ENCODE data around the gene MOXD1.

Gene MOXD1

DNA sequence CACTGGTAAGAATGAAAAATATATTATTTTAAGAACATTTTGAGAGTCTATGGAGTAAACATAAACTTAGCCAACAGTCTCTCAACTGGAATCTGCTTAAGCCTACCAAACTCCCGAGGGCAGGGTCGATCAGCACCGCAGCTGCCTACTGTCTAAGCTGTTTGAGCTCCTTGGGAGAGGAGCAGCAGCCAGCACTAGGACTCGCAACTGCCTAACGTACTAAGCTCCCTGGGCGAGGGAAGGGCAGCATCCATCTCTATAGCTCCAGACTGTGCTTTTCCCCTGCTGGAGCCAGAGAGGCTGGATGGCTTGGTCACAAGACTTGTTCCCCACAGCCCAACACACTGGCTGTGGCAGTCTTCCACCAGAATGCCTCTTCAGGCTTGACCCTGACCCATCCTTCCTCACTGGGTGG, 96.4 kb downstream of the MOXD1 start:
- Histone ChIP-seq H3K27me3 (ENCODE audit: insufficient read depth, low read depth, severe bottlenecking) (peaks cover 50% of the 10 kb centered on the region), H3K4me3 (ENCODE audit: low read depth, low read length) (no peak overlapping the region), H3K36me3 (no peaks in the 10 kb centered on the region), H3K9me3 (ENCODE audit: severe bottlenecking) (peaks cover 4% of the 10 kb centered on the region), H3K27ac (no peak overlapping the region)
- TF ChIP-seq, protein P1, sequence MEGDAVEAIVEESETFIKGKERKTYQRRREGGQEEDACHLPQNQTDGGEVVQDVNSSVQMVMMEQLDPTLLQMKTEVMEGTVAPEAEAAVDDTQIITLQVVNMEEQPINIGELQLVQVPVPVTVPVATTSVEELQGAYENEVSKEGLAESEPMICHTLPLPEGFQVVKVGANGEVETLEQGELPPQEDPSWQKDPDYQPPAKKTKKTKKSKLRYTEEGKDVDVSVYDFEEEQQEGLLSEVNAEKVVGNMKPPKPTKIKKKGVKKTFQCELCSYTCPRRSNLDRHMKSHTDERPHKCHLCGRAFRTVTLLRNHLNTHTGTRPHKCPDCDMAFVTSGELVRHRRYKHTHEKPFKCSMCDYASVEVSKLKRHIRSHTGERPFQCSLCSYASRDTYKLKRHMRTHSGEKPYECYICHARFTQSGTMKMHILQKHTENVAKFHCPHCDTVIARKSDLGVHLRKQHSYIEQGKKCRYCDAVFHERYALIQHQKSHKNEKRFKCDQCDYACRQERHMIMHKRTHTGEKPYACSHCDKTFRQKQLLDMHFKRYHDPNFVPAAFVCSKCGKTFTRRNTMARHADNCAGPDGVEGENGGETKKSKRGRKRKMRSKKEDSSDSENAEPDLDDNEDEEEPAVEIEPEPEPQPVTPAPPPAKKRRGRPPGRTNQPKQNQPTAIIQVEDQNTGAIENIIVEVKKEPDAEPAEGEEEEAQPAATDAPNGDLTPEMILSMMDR (IDR thresholded peaks at IDR 0.05; ENCODE audit: low read depth, low read length) = no peak
- peak; percentile 32 for DNase-seq

DNA sequence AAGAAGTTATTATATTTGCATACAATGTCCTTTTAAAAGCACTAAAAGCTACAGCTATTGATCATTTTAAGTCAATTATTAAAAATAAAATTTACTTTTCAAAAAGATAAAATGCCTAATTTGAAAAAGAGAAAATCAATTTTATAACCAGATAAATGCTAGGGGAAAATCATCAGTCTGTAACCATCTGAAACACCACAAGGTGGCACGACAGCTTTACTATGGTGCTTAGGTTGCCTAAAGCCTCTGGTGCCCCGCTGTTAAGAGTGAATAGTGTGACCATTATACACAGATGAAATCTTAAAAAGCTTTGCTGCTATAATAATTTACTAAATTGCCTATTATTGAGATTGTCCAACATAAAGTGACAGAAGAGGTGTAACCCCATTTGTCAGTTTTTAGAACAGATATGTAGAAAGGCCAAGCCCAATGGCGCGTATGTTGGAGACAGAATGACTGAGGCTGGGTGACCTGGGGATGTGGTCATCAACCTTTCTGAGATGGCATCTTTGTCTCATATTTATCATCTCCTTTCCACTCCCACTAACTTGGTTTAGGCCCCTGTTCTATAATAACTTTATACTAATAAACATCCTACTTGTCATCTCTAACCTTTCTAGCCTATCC, 100.8 kb downstream of the MOXD1 start:
- H3K4me3 ChIP-seq (ENCODE audit: low read depth, low read length) = no peak overlapping the region
- H3K27ac ChIP-seq = no peak overlapping the region
- DNase-seq = peak; percentile 23
- no peaks in the 10 kb centered on the region for H3K36me3 ChIP-seq
- TF ChIP-seq, protein P1 (IDR thresholded peaks at IDR 0.05; ENCODE audit: low read depth, low read length) = peak; percentile 50
- peaks cover 21% of the 10 kb centered on the region for H3K27me3 ChIP-seq (ENCODE audit: insufficient read depth, low read depth, severe bottlenecking)
- H3K9me3 ChIP-seq (ENCODE audit: severe bottlenecking) = no peaks in the 10 kb centered on the region

DNA sequence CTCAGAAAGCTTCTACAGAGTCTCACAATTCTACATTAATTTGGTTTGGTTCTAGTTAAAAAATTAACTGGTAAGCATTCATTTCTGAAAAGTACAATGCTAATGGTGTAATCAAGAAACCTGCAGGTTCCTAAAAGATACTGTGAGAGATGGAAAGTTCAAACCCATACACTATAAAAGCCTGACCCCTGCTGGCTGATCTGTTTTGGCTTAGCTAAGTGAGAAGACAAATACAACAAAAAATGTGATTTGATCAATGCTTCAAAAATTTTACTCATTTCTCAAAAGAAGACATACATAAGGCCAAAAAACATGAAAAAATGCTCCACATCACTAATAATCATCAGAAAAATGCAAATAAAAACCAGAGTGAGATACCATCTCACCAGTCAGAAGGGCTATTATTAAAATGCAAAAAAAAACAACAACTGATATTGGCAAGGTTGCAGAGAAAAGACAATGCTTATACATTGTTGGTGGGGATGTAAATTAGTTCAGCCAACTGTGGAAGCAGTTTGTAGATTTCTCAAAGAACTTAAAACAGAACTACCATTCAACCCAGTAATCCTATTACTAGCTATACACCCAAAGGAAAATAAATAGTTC, 102.8 kb downstream of the MOXD1 start:
- Histone ChIP-seq H3K4me3 (ENCODE audit: low read depth, low read length) (no peak overlapping the region), H3K27ac (no peak overlapping the region)

DNA sequence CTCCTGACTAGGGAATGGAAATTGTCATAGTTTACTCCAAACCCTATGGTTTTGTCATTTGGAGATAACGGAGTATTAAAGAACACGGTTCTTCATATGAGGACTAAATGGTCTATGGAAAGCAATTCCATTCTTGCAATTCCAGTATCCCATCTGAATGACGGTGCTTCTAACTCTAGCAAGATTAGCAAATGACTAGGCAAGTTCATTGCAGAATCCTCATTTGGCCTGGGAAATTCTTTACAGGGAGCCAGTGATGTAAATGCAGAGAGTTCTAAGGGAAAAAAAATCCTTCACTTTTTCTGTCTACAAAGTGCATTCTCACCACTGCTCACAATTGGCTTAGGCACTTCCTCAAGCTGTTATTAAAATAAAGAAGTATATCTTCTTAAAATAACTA, 111.5 kb downstream of the MOXD1 start:
- no peaks in the 10 kb centered on the region for H3K27me3 ChIP-seq (ENCODE audit: insufficient read depth, low read depth, severe bottlenecking)
- peak overlapping the region; percentile 25 for H3K27ac ChIP-seq
- DNase-seq = peak; percentile 30
- TF ChIP-seq, protein P1 (IDR thresholded peaks at IDR 0.05; ENCODE audit: low read depth, low read length) = no peak
- H3K4me3 ChIP-seq (ENCODE audit: low read depth, low read length) = no peak overlapping the region
- no peaks in the 10 kb centered on the region for H3K36me3 ChIP-seq
- H3K9me3 ChIP-seq (ENCODE audit: severe bottlenecking) = no peaks in the 10 kb centered on the region

More for the DNA sequence above, 102.8 kb downstream of the MOXD1 start:
- TF ChIP-seq, protein P1 (IDR thresholded peaks at IDR 0.05; ENCODE audit: low read depth, low read length) = peak; percentile 41; the same call in 1 of the 2 replicates
- no peaks in the 10 kb centered on the region for H3K36me3 ChIP-seq
- DNase-seq = peak; percentile 60
- peaks cover 11% of the 10 kb centered on the region for H3K27me3 ChIP-seq (ENCODE audit: insufficient read depth, low read depth, severe bottlenecking)
- no peaks in the 10 kb centered on the region for H3K9me3 ChIP-seq (ENCODE audit: severe bottlenecking)

DNA sequence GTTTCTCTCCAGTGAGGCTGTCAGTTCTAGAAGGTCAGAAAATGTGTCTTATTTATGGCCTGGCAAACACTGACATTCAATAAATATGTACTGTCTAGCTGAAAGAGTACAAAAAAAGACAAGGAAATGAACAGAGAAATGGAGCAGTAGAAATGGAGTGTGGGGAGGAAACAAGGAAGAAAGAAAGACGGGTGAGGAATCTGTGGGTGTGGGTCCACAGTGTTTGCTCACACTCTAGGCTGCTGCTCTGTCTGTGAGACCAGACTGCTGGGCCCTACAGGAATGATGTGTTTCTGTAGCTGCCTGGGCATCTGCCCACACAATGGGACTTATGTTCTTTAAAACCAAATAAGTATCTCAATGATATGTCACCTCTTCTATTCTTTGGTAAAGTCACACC, 114.2 kb downstream of the MOXD1 start:
- H3K27ac ChIP-seq = no peak overlapping the region
- H3K9me3 ChIP-seq (ENCODE audit: severe bottlenecking) = no peaks in the 10 kb centered on the region
- H3K4me3 ChIP-seq (ENCODE audit: low read depth, low read length) = no peak overlapping the region
- no peaks in the 10 kb centered on the region for H3K27me3 ChIP-seq (ENCODE audit: insufficient read depth, low read depth, severe bottlenecking)
- no peaks in the 10 kb centered on the region for H3K36me3 ChIP-seq
- no peak for DNase-seq
- TF ChIP-seq, protein P1 (IDR thresholded peaks at IDR 0.05; ENCODE audit: low read depth, low read length) = no peak
